ELR (cell line): ENCODE data around the gene MYH15.

Source experiments
- DNase-seq: peaks from one replicate; pipeline ENCODE4 v3.0.0-alpha.2; 2015; ENCODE audit warnings: low read depth

Gene MYH15

GRCh38 chr3:108510496-108510895 lies at the start of gene MYH15:
TSS of gene MYH15 (minus strand) at chr3:108510596. CDS start at chr3:108510530, 66 bp downstream.
- no peak for DNase-seq

- DNase-seq, result no peak
Measured at GRCh38 chr3:108555966-108556581, 45.7 kb upstream of the MYH15 start.

- no peak for DNase-seq
Measured at GRCh38 chr3:108554913-108555571, 44.6 kb upstream of the MYH15 start.

GRCh38 chr3:108554229-108554628 lies 43.8 kb upstream of the MYH15 start:
- no peak for DNase-seq

- DNase-seq, result peak; percentile 61
Measured at GRCh38 chr3:108552267-108553159, 42.1 kb upstream of the MYH15 start.

- DNase-seq, result no peak
Measured at GRCh38 chr3:108548886-108549285, 38.5 kb upstream of the MYH15 start.

GRCh38 chr3:108548304-108548703 lies 37.9 kb upstream of the MYH15 start:
- DNase-seq, result no peak

GRCh38 chr3:108546692-108547091 lies 36.3 kb upstream of the MYH15 start:
- DNase-seq, result no peak

- no peak for DNase-seq
Measured at GRCh38 chr3:108546247-108546646, 35.9 kb upstream of the MYH15 start.

- DNase-seq, result no peak
Measured at GRCh38 chr3:108538083-108538482, 27.7 kb upstream of the MYH15 start.

GRCh38 chr3:108528459-108529252 lies 18.3 kb upstream of the MYH15 start:
- no peak for DNase-seq

- DNase-seq, result no peak
Measured at GRCh38 chr3:108527817-108528216, 17.4 kb upstream of the MYH15 start.

- no peak for DNase-seq
Measured at GRCh38 chr3:108527109-108527508, 16.7 kb upstream of the MYH15 start.

GRCh38 chr3:108525971-108526370 lies 15.6 kb upstream of the MYH15 start:
- DNase-seq, result no peak

- no peak for DNase-seq
Measured at GRCh38 chr3:108525256-108525655, 14.9 kb upstream of the MYH15 start.

- DNase-seq, result no peak
Measured at GRCh38 chr3:108524537-108524936, 14.1 kb upstream of the MYH15 start.

GRCh38 chr3:108518895-108519294 lies 8.5 kb upstream of the MYH15 start:
- DNase-seq, result peak; percentile 19

- DNase-seq, result no peak
Measured at GRCh38 chr3:108516881-108517280, 6.5 kb upstream of the MYH15 start.

GRCh38 chr3:108513961-108514360 lies 3.6 kb upstream of the MYH15 start:
- peak; percentile 34 for DNase-seq

- no peak for DNase-seq
Measured at GRCh38 chr3:108512671-108513070, 2.3 kb upstream of the MYH15 start.

GRCh38 chr3:108511490-108511889 lies 1.1 kb upstream of the MYH15 start:
- DNase-seq, result no peak

- DNase-seq, result no peak
Measured at GRCh38 chr3:108511055-108511454, 659 bp upstream of the MYH15 start.
